ENCODE results near the gene CDX1.

CDX1 gene

DNA sequence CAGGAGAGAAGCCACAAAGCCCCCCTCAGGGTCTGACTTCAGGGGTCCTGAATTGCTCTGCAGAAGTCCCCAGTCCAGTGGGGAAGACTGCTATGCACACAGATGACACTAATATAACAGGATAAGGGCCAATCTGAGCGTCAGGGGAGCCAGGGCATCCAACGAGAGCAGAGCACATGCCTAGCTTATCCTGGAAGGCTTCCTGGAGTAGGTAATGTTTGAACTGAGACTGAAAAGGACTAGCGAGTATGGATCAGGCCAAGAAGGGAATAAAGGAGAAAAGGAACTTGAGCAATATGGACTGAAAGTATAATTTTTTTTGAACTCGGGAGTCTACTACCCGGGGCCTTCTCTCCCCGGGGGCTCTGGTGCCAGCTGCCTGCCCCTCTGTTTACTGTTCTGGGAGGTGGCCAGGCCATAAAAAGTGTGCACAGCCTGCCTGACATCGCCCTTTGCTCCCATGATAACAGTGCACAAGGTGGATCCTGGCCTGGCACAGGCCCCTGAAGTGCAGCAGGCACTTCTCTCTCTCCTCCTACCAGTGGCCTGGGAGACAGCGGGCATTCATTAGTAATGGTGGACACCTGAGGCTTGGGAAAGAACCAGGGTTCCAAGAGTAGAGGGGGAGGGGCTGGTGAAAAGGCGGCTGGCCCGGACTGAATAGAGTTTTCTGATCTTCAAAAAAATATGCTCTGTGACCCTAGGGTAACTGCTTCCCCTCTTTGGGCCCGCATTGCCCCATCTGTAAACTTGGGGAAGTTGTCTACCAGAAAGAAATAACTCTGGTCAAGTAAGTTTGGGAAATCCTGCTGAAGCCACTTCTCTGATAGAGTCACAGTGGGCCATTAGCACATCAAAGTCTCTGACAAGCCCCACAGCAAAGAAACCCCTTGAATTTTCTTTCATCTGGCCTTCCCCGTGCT is 18.7 kb downstream of the CDX1 start:
- DNase-seq, result no peak

DNA sequence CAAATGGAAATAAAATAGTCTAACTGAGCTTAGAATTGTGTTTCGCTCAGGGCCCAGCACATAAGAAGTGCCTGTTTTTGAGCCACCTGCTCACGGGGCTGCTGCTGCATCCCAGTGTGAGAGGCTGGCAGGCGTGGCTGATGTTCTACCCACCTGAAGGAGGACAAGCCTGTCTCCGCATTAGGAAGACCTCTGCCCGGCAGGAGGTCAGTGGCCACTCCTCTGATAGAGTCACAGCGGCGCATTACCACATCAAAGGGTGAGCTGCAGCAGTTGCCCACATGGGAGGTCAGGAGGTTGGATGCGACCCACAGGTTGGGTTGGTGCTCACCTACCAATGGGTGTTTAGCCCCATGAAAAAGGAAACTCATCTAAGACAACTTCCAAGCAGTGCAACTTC is 19.6 kb downstream of the CDX1 start:
- no peak for DNase-seq

GRCh38 chr5:150186897-150187296 is 20.3 kb downstream of the CDX1 start:
- no peak for DNase-seq

- DNase-seq, result no peak
Measured at GRCh38 chr5:150188146-150188842, 21.7 kb downstream of the CDX1 start.

- DNase-seq, result no peak
Measured at GRCh38 chr5:150189326-150189725, 22.7 kb downstream of the CDX1 start.

- DNase-seq, result no peak
Measured at GRCh38 chr5:150189728-150190502, 23.3 kb downstream of the CDX1 start, which contains the start of gene SLC6A7. SLC6A7 (plus strand) TSS chr5:150190062; CDS start chr5:150190328, 266 bp downstream.

DNA sequence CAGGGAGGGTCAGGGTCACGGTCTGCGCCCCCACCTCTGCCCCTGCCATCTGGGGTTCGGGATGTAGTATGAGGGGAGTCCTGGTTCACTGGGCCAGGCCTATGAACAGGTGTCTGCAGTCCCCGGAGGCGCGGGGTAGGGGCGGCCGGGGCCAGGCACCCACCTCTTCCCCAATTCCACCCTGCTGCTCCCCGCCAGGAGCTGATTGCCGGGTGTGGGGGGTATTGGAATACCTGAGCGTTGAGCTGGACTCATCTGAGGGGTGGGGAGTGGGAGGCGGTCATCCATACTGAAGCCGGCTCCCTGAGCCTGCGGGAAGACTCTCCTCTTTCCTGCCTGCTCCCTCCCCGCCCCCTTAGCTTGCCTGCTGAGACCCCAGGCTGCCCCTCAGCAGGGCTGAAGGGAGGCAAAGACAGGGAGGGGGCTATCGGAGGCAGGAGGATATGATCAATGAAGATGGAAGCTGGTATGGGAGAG is 24.0 kb downstream of the CDX1 start:
- DNase-seq, result no peak

DNA sequence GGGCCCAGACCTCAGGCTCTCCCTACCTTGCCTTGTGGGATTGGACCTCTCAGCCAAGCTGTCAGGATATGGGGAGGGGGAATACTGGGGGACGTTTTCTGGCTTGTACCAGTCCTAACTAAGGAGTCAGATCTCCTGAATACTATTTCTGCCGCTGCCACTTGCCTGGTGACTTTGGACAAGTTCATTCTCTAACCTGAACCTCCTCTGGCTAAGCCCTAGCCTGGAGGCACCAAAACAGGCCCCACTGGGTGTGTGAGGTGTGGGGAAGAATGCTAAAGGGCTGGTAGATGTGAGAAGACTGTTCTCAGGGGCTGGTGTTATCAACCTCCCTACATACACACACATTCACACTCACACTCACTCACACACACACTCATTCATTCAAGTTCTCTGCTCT is 24.4 kb downstream of the CDX1 start:
- DNase-seq, result no peak

- no peak for DNase-seq
Measured at GRCh38 chr5:150192462-150192861, 25.9 kb downstream of the CDX1 start.

DNA sequence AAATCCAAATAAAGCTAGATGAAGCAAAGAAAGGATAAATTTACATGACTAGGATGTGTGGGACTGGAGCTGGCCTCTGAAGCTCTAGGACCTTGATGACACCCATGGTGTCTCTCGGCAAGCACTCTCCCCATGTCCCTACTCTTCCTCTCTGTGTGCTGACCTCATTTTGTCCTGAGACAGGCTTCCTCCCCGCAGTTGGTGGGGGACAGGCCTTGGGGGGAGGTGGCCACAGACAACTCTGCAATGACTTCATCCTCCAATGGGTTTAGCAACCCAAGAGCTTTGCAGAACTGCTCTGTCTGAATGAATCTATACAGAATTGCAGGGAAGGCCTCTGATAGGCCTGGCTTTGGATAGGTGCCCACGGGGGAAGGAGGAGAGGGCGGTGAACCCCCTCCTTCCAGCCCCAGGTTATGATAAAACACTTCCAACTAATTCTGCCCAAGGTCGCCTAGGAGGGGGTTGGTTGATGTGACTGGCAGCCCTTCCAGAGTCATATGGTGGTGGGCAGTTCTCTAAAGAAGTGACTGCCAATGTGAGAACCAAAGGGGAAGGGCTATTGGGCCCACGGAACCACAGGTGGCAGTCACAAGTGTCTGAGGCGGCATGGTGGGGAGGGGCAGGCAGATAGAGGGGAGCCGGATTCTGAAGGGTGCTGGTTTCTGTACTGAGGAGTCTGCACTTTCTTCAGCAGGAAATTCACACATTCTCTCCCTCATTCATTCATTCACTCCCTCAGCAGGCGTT is 29.3 kb downstream of the CDX1 start:
- no peak for DNase-seq

DNA sequence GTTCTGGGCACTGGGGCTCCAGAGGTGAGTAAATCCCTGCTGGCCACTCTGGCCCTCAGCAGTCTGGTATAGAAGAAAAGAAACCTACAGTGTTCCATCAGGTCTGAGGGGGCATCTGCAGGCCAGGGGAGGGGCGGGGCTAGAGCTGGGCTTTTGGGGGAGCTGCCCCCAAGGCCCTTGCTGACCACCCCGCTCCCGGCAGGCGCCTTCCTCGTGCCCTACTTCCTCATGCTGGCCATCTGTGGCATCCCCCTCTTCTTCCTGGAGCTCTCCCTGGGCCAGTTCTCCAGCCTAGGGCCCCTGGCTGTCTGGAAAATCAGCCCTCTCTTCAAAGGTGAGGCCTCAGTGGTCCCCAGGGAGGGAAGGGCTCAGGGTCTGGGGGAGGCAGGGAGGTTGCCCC is 29.9 kb downstream of the CDX1 start:
- DNase-seq, result no peak

DNA sequence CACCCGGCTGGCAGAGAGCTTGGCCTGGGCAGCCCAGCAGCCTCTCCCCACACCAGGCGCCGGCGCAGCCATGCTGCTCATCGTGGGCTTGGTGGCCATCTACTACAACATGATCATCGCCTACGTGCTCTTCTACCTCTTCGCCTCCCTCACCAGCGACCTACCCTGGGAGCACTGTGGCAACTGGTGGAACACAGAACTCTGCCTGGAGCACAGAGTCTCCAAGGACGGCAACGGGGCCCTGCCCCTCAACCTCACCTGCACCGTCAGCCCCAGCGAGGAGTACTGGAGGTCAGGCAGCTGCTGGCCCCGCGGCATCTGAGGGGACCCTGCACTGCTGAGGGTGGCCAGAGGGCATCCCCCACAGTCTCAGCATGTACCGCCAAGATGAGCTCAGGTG is 30.4 kb downstream of the CDX1 start:
- no peak for DNase-seq

GRCh38 chr5:150197476-150197875 is 30.9 kb downstream of the CDX1 start:
- no peak for DNase-seq

- DNase-seq, result no peak
Measured at GRCh38 chr5:150202501-150202900, 35.9 kb downstream of the CDX1 start.

DNA sequence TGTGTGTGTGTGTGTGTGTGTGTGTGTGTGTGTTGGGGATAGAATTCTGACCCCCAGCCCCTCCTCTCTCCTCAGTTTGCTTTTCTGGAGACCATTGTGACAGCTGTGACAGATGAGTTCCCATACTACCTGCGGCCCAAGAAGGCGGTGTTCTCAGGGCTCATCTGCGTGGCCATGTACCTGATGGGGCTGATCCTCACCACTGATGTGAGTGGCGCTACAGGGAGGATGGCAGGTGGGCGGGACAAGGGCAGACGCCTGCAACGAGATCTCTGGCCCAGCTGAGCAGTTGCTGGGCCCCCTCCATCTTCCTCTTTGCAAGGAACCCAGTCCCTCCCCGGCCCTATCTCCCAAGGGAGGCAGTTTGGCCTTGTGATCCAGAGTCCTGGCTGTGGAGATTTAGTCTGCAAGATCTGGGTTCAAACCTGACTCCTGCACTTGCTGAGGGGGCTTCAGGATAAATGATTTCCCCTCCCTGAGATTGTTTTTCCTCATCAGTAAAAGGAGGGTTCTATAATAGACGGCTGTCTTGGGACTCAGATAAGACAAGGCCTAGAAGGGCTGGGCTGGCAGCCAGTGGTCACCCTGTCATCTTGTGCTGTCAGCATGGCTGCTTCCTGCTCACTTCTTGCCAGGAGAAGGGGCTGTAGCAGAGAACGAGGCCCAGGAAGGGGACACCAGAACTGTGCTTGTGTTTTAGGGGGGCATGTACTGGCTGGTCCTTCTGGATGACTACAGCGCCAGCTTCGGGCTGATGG is 37.4 kb downstream of the CDX1 start:
- no peak for DNase-seq

- DNase-seq, result no peak
Measured at GRCh38 chr5:150204590-150204960, 38.0 kb downstream of the CDX1 start.

GRCh38 chr5:150206098-150206778 is 39.7 kb downstream of the CDX1 start:
- no peak for DNase-seq

- DNase-seq, result no peak
Measured at GRCh38 chr5:150206779-150207115, 40.2 kb downstream of the CDX1 start.

GRCh38 chr5:150208187-150209098 is 41.9 kb downstream of the CDX1 start:
- no peak for DNase-seq

- no peak for DNase-seq
Measured at GRCh38 chr5:150209099-150209635, 42.6 kb downstream of the CDX1 start.

Measured in NCI-H2171 treated with DMSO at 0.1 percent for 48 hours (cell line).